ENCODE measurements around the gene ASCL3. TPM values are rescaled to one million over a fixed set of nuclear protein-coding genes. Genes with fewer than 3 reads are reported as not detected.

Gene ASCL3
- total RNA-seq, 4 donors from 2014 or later: not detected

GRCh38 chr11:8933931-8934330, 8.9 kb downstream of the ASCL3 start:
- no peaks in the 10 kb centered on the region for H3K4me1 ChIP-seq
- no peak overlapping the region for H3K27ac ChIP-seq
- H3K9me3 ChIP-seq: no peaks in the 10 kb centered on the region
- H3K27me3 ChIP-seq: no peaks in the 10 kb centered on the region
- DNase-seq (ENCODE audit: low spot score in 2 of 2): no peak
- WGBS: 93% methylated on average over 6 of the region's 6 CpGs
- no peaks in the 10 kb centered on the region for H3K36me3 ChIP-seq
- H3K4me3 ChIP-seq: no peak overlapping the region
- TF ChIP-seq POLR2A (IDR thresholded peaks at IDR 0.05) (no peak), EP300 (IDR thresholded peaks at IDR 0.05) (no peak), POLR2AphosphoS5 (IDR thresholded peaks at IDR 0.05) (no peak), CTCF (IDR thresholded peaks at IDR 0.05) (no peak)

GRCh38 chr11:8932564-8933180, 10.1 kb downstream of the ASCL3 start, which contains the start of gene C11orf16:
TSS of gene C11orf16 (minus strand) at chr11:8932947. CDS start at chr11:8932308, 639 bp downstream.
- no peak for TF ChIP-seq POLR2AphosphoS5 (IDR thresholded peaks at IDR 0.05)
- DNase-seq (ENCODE audit: low spot score in 2 of 2): no peak
- Histone ChIP-seq H3K9me3 (no peaks in the 10 kb centered on the region), H3K27me3 (no peaks in the 10 kb centered on the region), H3K36me3 (no peaks in the 10 kb centered on the region), H3K4me1 (no peaks in the 10 kb centered on the region), H3K4me3 (no peak within 1 kb of the TSS), H3K27ac (no peak within 1 kb of the TSS)
- 87% methylated on average over 12 of the region's 12 CpGs for WGBS

- WGBS: 84% methylated on average over 10 of the region's 12 CpGs
- Histone ChIP-seq H3K4me1 (no peaks in the 10 kb centered on the region), H3K36me3 (no peaks in the 10 kb centered on the region), H3K9me3 (no peaks in the 10 kb centered on the region), H3K27ac (no peak overlapping the region), H3K4me3 (no peak overlapping the region), H3K27me3 (no peaks in the 10 kb centered on the region)
- TF ChIP-seq POLR2A (IDR thresholded peaks at IDR 0.05): no peak
- DNase-seq (ENCODE audit: low spot score in 2 of 2): no peak
These were observed 12.2 kb downstream of the ASCL3 start for GRCh38 chr11:8930456-8931175.

GRCh38 chr11:8928981-8929615, 13.7 kb downstream of the ASCL3 start:
- no peak for DNase-seq (ENCODE audit: low spot score in 2 of 2)
- H3K4me1 ChIP-seq: no peaks in the 10 kb centered on the region
- no peak overlapping the region for H3K27ac ChIP-seq
- H3K36me3 ChIP-seq: no peaks in the 10 kb centered on the region
- H3K9me3 ChIP-seq: no peaks in the 10 kb centered on the region
- TF ChIP-seq EP300 (IDR thresholded peaks at IDR 0.05) (no peak), POLR2A (IDR thresholded peaks at IDR 0.05) (no peak), CTCF (IDR thresholded peaks at IDR 0.05) (no peak), POLR2AphosphoS5 (IDR thresholded peaks at IDR 0.05) (no peak)
- WGBS: 69% methylated on average over 9 of the region's 9 CpGs
- no peak overlapping the region for H3K4me3 ChIP-seq
- no peaks in the 10 kb centered on the region for H3K27me3 ChIP-seq

GRCh38 chr11:8928205-8928604, 14.6 kb downstream of the ASCL3 start:
- WGBS: 69% methylated on average over 4 of the region's 4 CpGs
- Histone ChIP-seq H3K27me3 (no peaks in the 10 kb centered on the region), H3K27ac (no peak overlapping the region), H3K4me3 (no peak overlapping the region), H3K4me1 (no peaks in the 10 kb centered on the region), H3K36me3 (no peaks in the 10 kb centered on the region), H3K9me3 (no peaks in the 10 kb centered on the region)
- TF ChIP-seq POLR2A (IDR thresholded peaks at IDR 0.05) (no peak), POLR2AphosphoS5 (IDR thresholded peaks at IDR 0.05) (no peak), EP300 (IDR thresholded peaks at IDR 0.05) (no peak), CTCF (IDR thresholded peaks at IDR 0.05) (no peak)
- DNase-seq (ENCODE audit: low spot score in 2 of 2): no peak

- H3K4me3 ChIP-seq: no peak overlapping the region
- H3K36me3 ChIP-seq: peaks cover 6% of the 10 kb centered on the region
- no peak for DNase-seq (ENCODE audit: low spot score in 2 of 2)
- 90% methylated on average over 5 of the region's 5 CpGs for WGBS
- no peaks in the 10 kb centered on the region for H3K9me3 ChIP-seq
- H3K4me1 ChIP-seq: no peaks in the 10 kb centered on the region
- no peaks in the 10 kb centered on the region for H3K27me3 ChIP-seq
- TF ChIP-seq EP300 (IDR thresholded peaks at IDR 0.05) (no peak), CTCF (IDR thresholded peaks at IDR 0.05) (no peak), POLR2A (IDR thresholded peaks at IDR 0.05) (no peak), POLR2AphosphoS5 (IDR thresholded peaks at IDR 0.05) (no peak)
- no peak overlapping the region for H3K27ac ChIP-seq
These were observed 15.6 kb downstream of the ASCL3 start for GRCh38 chr11:8927233-8927632.
